ENCODE results near the gene KPNA1.

The KPNA1 gene

GRCh38 chr3:122415762-122416654 is 98.7 kb downstream of the KPNA1 start, which contains the start of gene WDR5B:
WDR5B (minus strand) TSS chr3:122416062; CDS start chr3:122415528, 534 bp downstream.
- no peak for TF ChIP-seq CTCF (conservative IDR thresholded peaks at IDR 0.05; ENCODE audit: low read depth, low read length)
- DNase-seq (ENCODE audit: low read depth) = peak; percentile 90

GRCh38 chr3:122415104-122415744 is 99.5 kb downstream of the KPNA1 start:
- H3K4me3 ChIP-seq (ENCODE audit: low read length) = peak overlapping the region; percentile 80
- DNase-seq (ENCODE audit: low read depth) = no peak
- no peak for TF ChIP-seq CTCF (conservative IDR thresholded peaks at IDR 0.05; ENCODE audit: low read depth, low read length)

More at GRCh38 chr3:122415762-122416654, 98.7 kb downstream of the KPNA1 start, which contains the start of gene WDR5B:
- peak within 1 kb of the TSS; percentile 80 for H3K4me3 ChIP-seq (ENCODE audit: low read length)

- no peak overlapping the region for H3K4me3 ChIP-seq (ENCODE audit: low read length)
- DNase-seq (ENCODE audit: low read depth) = no peak
- TF ChIP-seq CTCF (conservative IDR thresholded peaks at IDR 0.05; ENCODE audit: low read depth, low read length) = no peak
Measured at GRCh38 chr3:122414391-122414790, 100.3 kb downstream of the KPNA1 start.

GRCh38 chr3:122410639-122411038 is 104.1 kb downstream of the KPNA1 start:
- no peak for TF ChIP-seq CTCF (conservative IDR thresholded peaks at IDR 0.05; ENCODE audit: low read depth, low read length)
- DNase-seq (ENCODE audit: low read depth) = no peak
- H3K4me3 ChIP-seq (ENCODE audit: low read length) = no peak overlapping the region

GRCh38 chr3:122410111-122410510 is 104.6 kb downstream of the KPNA1 start:
- no peak for TF ChIP-seq CTCF (conservative IDR thresholded peaks at IDR 0.05; ENCODE audit: low read depth, low read length)
- H3K4me3 ChIP-seq (ENCODE audit: low read length) = no peak overlapping the region
- DNase-seq (ENCODE audit: low read depth) = no peak

GRCh38 chr3:122409446-122409845 is 105.3 kb downstream of the KPNA1 start:
- no peak for DNase-seq (ENCODE audit: low read depth)
- no peak overlapping the region for H3K4me3 ChIP-seq (ENCODE audit: low read length)
- no peak for TF ChIP-seq CTCF (conservative IDR thresholded peaks at IDR 0.05; ENCODE audit: low read depth, low read length)

Measured in retinal pigment epithelial cell (primary cell).